MCF 10A (cell line): Measurements from ENCODE around the gene SNRPD2. TPM values are rescaled to one million over a fixed set of nuclear protein-coding genes. Genes with fewer than 3 reads are reported as not detected.
A peak's percentile ranks its signal among the peaks of the same experiment; 100 is the strongest.

Experiments
- BruUV-seq: library from RNA; stranded (reverse); fragments of 400-500 nt; replicated peaks from 2 replicates; lab custom pipeline; 2021; lab: Mats Ljungman, UMichigan
- CTCF ChIA-PET: fragments of 300-600 bp; sonication (Branson Sonifier 250); formaldehyde crosslinking; extraction: SDS; loops from one replicate; lab custom pipeline; 2021; ENCODE audit warnings: antibody characterized with exemption, inconsistent platforms; lab: Yijun Ruan, JAX
- POLR2A ChIA-PET: fragments of 300-600, 350-650 bp; sonication (Branson Sonifier 250); formaldehyde crosslinking; extraction: SDS; loops from one replicate; lab custom pipeline; 2020; ENCODE audit warnings: antibody characterized with exemption, inconsistent platforms; lab: Yijun Ruan, JAX
- DNase-seq: peaks from one replicate; pipeline ENCODE4 v3.0.0-alpha.2; 2018; ENCODE audit not compliant: unreplicated experiment
- H3K27ac Mint-ChIP-seq: one replicate; pipeline ENCODE4 v1.8.0; 2022; ENCODE audit warnings: mild to moderate bottlenecking, low read depth, mixed read lengths; ENCODE audit not compliant: unreplicated experiment
- H3K27me3 Mint-ChIP-seq: one replicate; pipeline ENCODE4 v1.8.0; 2022; ENCODE audit warnings: mixed read lengths; ENCODE audit not compliant: insufficient read depth, unreplicated experiment
- H3K36me3 Mint-ChIP-seq: one replicate; pipeline ENCODE4 v1.8.0; 2022; ENCODE audit warnings: mild to moderate bottlenecking, moderate library complexity, mixed read lengths; ENCODE audit not compliant: insufficient read depth, unreplicated experiment
- H3K4me1 Mint-ChIP-seq: one replicate; pipeline ENCODE4 v1.8.0; 2022; ENCODE audit warnings: mixed read lengths; ENCODE audit not compliant: insufficient read depth, unreplicated experiment
- H3K4me3 Mint-ChIP-seq: one replicate; pipeline ENCODE4 v1.8.0; 2022; ENCODE audit warnings: mild to moderate bottlenecking, moderate library complexity, mixed read lengths; ENCODE audit not compliant: unreplicated experiment
- H3K9me3 Mint-ChIP-seq: one replicate; pipeline ENCODE4 v1.8.0; 2022; ENCODE audit warnings: mixed read lengths; ENCODE audit not compliant: unreplicated experiment
- intact Hi-C: fragments of 100-400 bp; cut with micrococcal nuclease; formaldehyde crosslinking; loops from 2 replicates; pipeline ENCODE4 v1.14.1; 2022
- total RNA-seq: library from RNA; stranded (reverse); gene quantifications from 2 replicates; pipeline ENCODE4 v1.2.3, GENCODE V29; 2022
- TF ChIP-seq, protein P1 (sequence below): fragments of 200-600 bp; IDR thresholded peaks from one replicate; pipeline ENCODE4 v1.8.0; 2022; ENCODE audit warnings: antibody characterized with exemption, mild to moderate bottlenecking; ENCODE audit not compliant: unreplicated experiment

The SNRPD2 gene
- total RNA-seq, 1 experiment from 2014 or later: 406 TPM

DNA sequence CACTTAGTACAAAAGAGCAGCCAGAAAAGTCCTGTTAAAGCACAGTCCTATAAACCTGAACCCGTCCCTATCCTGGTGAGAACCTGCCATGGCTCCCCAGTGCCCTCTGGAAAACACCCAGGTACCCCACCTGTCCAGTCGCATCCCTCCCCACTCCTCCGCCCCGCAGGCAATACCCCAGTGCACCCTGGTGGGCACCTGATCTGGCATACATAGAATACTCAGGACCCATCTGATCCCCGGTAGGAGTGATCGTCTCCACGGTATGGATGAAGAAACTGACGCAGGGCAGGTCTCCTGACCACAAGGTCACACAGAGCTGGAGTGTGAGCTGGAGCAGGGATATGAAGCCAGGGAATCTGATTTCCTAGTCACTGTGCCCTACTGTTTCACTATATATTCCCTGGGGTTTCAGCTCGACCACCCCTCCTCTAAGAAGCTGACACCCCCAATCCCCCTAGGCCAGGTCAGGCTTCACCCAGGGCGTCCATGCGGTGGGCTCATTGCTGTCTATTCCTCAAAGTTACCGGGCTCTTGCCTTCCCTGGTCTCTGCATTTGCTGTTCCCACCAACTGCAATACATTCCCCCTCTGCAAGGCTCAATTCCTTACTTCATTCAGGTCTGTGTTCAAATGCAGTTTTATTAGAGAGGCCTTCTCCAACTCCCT lies 26.4 kb upstream of the SNRPD2 start:
- intact Hi-C loops: loop anchor here (1.0 kb wide), 2 partner anchors 31 to 49 kb away; no protein-coding TSS in a partner anchor
- Mint-ChIP-seq H3K4me1 (peaks cover 18% of the 10 kb centered on the region), H3K27ac (peak overlapping the region; percentile 97), H3K27me3 (no peaks in the 10 kb centered on the region), H3K36me3 (peaks cover 25% of the 10 kb centered on the region), H3K4me3 (peak overlapping the region; percentile 98), H3K9me3 (no peaks in the 10 kb centered on the region)
- TSS peak; percentile 89 for BruUV-seq
- no peak for DNase-seq
- ChIA-PET POLR2A (interaction anchor here (0.6 to 6.7 kb wide), 19 partner anchors 9 to 1087 kb away, joined by 3 to 152 read pairs (median 6); partner anchors contain the start of genes DMPK, DMWD, FBXO46 and IRF2BP1), CTCF (interaction anchor here (0.6 to 3.6 kb wide), 7 partner anchors 9 to 81 kb away, joined by 3 to 19 read pairs (median 4); partner anchors contain the start of genes FBXO46, QPCTL and SNRPD2)
- TF ChIP-seq, protein P1, sequence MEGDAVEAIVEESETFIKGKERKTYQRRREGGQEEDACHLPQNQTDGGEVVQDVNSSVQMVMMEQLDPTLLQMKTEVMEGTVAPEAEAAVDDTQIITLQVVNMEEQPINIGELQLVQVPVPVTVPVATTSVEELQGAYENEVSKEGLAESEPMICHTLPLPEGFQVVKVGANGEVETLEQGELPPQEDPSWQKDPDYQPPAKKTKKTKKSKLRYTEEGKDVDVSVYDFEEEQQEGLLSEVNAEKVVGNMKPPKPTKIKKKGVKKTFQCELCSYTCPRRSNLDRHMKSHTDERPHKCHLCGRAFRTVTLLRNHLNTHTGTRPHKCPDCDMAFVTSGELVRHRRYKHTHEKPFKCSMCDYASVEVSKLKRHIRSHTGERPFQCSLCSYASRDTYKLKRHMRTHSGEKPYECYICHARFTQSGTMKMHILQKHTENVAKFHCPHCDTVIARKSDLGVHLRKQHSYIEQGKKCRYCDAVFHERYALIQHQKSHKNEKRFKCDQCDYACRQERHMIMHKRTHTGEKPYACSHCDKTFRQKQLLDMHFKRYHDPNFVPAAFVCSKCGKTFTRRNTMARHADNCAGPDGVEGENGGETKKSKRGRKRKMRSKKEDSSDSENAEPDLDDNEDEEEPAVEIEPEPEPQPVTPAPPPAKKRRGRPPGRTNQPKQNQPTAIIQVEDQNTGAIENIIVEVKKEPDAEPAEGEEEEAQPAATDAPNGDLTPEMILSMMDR: no peak

DNA sequence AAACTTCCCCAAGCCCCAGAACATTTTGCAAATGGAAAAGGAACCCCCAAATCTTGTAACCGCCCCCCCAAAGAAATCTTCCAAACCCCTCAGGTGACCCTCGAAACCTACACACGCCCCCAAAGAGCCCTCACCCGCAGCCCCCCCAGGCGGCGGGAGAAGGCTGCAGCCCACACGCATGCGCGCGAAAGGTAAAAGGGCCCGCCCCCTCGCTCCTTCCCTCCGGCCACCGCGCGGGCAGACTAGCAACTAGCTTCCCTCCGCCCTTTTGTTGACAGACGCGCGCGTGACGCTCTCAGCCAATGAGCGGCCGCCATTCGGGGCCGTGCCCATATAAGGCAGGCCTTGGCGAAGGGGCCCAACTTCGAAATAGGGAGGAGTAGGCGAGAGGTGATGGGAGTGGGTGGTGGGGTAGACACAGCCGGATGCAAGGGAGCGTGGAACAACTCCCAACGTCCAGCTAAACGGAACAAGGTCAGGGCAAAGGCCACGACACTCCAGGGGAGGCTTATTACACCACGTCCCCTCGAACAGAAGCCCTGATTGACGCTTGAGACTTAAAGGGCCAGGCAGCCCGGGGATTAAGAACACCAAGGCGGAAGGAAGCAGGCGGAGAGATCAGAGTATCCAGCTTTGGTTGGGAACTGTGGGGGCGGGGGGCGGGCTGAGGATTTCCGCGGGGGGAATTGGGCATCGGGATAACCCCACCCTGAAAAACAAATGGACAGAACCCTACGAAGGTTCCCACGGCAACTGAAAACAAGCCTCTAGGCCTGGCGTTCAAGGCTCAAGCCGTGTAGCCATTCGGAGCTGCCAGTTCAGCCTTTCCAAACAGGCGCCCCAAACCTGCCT lies 25.6 kb upstream of the SNRPD2 start:
- CTCF ChIA-PET: interaction anchor here (0.6 to 3.6 kb wide), 12 partner anchors 10 to 316 kb away, joined by 3 to 19 read pairs (median 4); partner anchors contain the start of genes FBXO46, QPCTL, SIX5 and SNRPD2
- H3K36me3 Mint-ChIP-seq: peaks cover 25% of the 10 kb centered on the region
- intact Hi-C loops: loop anchor here (1.0 kb wide), 2 partner anchors 32 to 50 kb away; no protein-coding TSS in a partner anchor

DNA sequence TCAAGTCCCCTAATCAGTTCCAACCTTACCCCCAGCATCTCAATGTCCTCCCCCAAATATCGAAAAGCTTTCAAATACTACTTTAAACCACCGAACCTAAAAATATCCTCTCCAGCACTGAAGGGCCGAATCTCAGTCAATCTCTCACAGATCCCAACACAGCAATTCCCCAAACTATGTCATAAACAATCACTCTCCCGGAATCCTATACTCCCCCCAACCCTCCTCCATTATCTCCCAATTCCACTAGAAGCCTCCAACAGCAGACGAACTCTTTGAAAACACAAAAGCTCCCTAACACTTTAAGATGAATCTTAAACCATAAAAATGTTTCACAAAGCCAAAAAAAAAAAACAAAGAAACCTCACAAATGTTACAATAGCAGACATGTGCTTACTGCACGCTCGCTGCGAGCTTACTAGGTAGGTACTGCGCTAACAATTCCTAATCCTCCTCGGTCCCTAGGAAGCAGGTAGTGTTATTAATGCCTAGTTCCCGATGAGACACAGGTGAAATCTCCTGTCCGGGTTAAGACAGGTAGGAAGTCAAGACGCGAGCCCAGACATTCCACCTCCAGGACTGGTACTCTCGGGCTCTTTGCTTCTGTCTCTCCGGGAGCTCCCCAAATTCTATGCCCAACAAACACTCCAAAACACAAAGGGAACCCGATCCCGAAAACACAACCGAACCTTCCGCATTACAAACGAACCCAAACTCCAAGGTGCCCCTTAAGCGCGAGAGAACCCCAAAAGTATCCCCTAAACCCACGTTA lies 24.8 kb upstream of the SNRPD2 start:
- peaks cover 26% of the 10 kb centered on the region for H3K36me3 Mint-ChIP-seq
- DNase-seq: peak; percentile 57
- H3K27me3 Mint-ChIP-seq: no peaks in the 10 kb centered on the region
- H3K9me3 Mint-ChIP-seq: no peaks in the 10 kb centered on the region
- H3K4me3 Mint-ChIP-seq: peak overlapping the region; percentile 98
- ChIA-PET POLR2A (interaction anchor here (0.5 to 6.7 kb wide), 31 partner anchors 8 to 757 kb away, joined by 3 to 152 read pairs (median 5); partner anchors contain the start of genes DMPK, DMWD, FBXO46 and MEIOSIN), CTCF (interaction anchor here (0.6 to 3.6 kb wide), 8 partner anchors 14 to 315 kb away, joined by 3 to 19 read pairs (median 5); partner anchors contain the start of genes FBXO46, QPCTL, SIX5 and SNRPD2)
- H3K27ac Mint-ChIP-seq: peak overlapping the region; percentile 97
- peaks cover 18% of the 10 kb centered on the region for H3K4me1 Mint-ChIP-seq
- TSS peak; percentile 46 for BruUV-seq
- intact Hi-C loops: loop anchor here (1.0 kb wide), 2 partner anchors 33 to 51 kb away; no protein-coding TSS in a partner anchor
- TF ChIP-seq, protein P1: no peak

More for the DNA sequence above, 25.6 kb upstream of the SNRPD2 start:
- POLR2A ChIA-PET: interaction anchor here (0.5 to 6.7 kb wide), 36 partner anchors 9 to 1052 kb away, joined by 3 to 152 read pairs (median 4); partner anchors contain the start of genes DMPK, DMWD, FBXO46 and IRF2BP1
- Mint-ChIP-seq H3K27me3 (no peaks in the 10 kb centered on the region), H3K4me1 (peaks cover 18% of the 10 kb centered on the region), H3K9me3 (no peaks in the 10 kb centered on the region), H3K4me3 (peak overlapping the region; percentile 98), H3K27ac (peak overlapping the region; percentile 97)
- BruUV-seq: no TSS peak
- TF ChIP-seq, protein P1: no peak
- DNase-seq: peak; percentile 100
